Measurements from ENCODE around the gene PRPF19. TPM values are rescaled to one million over a fixed set of nuclear protein-coding genes. Genes with fewer than 3 reads are reported as not detected.
A peak's percentile ranks its signal among the peaks of the same experiment; 100 is the strongest.

The PRPF19 gene
- total and polyA plus RNA-seq, 2 of the 8 experiments (the other 6 are each of a cell fraction or from before 2014, with no cell fraction given), result 107 to 141 TPM

DNA sequence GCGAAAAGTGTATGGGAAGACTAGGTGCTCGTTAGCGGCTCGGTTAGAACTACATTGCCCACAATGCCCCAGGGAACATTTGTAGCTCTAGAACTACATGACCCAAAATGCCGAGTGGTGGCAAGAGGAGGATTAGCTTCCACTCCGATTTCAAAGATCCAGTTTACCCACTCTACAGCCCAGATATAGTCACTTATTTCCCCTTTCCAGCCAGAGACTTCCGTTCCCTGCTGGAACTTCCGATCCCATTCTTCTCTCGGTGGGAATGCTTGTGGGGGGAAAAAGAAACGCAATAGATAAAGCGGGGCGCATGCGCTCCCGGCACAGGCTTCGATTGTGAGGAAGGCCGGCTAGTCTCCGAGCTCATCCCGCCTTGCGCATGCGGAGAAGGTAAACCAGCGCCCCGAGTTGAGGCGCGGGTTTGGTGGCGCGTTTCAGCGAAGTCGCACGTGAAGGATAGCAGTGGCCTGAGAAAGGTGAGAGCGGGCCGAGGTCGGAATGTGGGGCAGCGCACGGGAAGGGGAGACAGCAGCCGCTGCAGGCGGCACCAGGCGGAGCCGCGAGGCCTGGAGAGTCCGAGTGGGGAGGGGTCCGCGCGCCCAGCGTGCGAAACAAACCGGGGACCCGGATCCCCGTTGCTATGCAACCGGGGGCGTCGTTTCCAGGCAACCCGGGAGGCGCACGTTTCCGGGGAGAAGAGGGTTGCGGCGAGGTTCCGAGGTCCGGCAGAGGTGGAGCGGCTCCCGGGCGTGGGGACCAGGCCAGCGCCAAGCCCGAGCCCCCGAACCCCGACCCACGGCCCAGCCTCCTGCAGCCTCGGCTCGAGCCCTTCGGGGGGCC, 7.6 kb upstream of the PRPF19 start, which contains the start of gene TMEM109 (continued):
- TF ChIP-seq GABPA (IDR thresholded peaks at IDR 0.05; ENCODE audit: borderline replicate concordance, insufficient read depth, low read length) (no peak), KDM1A (IDR thresholded peaks at IDR 0.05; ENCODE audit: borderline replicate concordance, low read length) (no peak), CBX8 (IDR thresholded peaks at IDR 0.05; ENCODE audit: borderline replicate concordance, low read depth, low read length) (no peak), SP2 (IDR thresholded peaks at IDR 0.05; ENCODE audit: low read length) (no peak), RXRA (IDR thresholded peaks at IDR 0.05; ENCODE audit: insufficient read depth, low read depth, low read length) (no peak), TCF12 (IDR thresholded peaks at IDR 0.05; ENCODE audit: low read depth, low read length) (no peak), MAX (IDR thresholded peaks at IDR 0.05) (peak; percentile 97), SRF (IDR thresholded peaks at IDR 0.05; ENCODE audit: low read depth, low read length) (no peak)
